ENCODE results near the gene CHRNA9.
"Not testable (repeated sequence)": the region's sequence is repeated elsewhere in the genome, so short reads cannot be mapped to it uniquely, and the experiment has no call there.

Gene CHRNA9

GRCh38 chr4:40348000-40348399 lies 12.9 kb downstream of the CHRNA9 start:
- no peak for DNase-seq

GRCh38 chr4:40349561-40350198 lies 14.5 kb downstream of the CHRNA9 start:
- no peak for DNase-seq

- DNase-seq: no peak
Observed at GRCh38 chr4:40350627-40351227, 15.6 kb downstream of the CHRNA9 start.

- no peak for DNase-seq
Observed at GRCh38 chr4:40354158-40354557, 19.0 kb downstream of the CHRNA9 start.

DNA sequence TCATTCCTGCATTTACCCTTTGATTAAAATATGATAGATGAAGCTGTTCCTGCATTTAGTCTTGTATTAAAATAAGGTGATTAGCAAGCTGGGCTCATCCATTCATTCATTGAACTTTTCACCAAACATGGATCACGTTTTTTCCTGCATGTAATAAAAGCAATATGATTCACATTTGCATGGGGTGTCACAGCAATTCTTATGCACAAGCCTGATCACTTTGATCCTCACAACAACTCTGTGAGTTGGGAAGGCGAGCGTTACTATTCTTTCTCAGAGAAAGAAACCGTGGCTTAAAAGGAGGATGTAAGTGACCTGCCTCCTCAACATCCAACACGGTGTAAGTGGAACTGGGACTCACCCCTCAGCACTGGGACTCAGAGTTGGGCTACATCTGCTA lies 20.0 kb downstream of the CHRNA9 start:
- DNase-seq: no peak

DNA sequence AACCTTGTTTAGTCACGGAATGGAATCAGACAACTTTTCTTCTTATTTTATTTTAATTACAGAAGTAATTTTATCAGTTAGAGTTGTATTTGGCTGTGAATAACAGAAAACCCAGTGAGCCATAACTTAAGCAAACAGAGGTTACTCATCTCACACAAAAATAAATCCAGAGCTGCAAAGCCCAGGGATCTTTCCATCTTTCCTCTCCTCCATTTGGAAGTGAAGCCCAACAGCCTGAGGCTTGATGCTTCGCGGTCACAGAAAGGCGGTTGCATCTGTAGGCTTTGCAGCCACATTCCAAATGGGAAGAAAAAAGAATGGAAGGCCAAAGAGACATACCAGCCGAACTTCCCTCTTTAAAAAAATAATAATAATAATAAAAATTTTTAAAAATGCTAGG lies 22.6 kb downstream of the CHRNA9 start:
- no peak for DNase-seq

- DNase-seq: no peak
Observed at GRCh38 chr4:40361338-40361737, 26.2 kb downstream of the CHRNA9 start.

DNA sequence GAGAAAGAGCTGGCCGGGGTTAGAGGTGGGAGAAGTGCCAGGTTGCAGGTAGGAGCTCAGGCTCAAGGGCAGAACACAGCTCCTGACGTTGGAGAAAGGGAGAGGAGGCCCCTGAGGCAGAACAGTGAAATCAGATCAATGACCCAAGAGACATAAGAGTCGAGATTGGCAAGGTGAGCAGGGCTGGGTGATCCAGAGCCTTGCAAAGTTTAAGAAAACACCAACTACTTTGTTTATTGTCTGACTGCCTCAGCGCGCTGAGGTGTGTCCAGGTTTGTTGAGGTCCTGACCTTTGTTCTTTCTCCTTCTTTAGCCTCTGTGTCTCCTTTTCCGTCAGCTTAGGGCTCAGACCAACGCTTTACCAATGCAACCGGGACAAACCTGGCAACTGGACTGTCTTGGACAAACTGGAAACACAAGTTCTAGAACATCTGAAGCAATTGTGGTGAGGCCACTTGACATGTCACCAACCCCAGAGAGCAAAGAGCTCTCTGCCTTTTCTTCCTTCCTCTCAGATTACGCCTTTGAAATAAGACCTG lies 28.3 kb downstream of the CHRNA9 start:
- DNase-seq: no peak

DNA sequence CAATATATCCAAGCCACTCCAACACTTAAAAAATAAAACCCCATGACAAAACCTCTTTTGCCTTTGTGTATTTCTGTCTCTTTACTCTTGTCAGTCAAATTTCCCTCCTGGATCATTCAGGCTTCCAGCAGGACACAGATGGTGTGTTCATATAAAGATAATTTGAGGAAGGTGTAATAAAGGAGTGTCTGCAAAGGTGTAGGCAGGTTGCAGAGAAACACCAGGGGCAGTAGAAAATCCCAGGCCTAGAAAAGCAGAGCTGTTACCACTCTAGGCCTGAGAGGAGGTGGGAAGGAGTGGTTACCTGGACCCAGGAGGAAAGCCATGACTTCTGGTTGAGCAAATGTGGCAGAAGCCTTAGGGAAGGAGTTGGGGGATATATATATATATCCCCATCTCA lies 28.8 kb downstream of the CHRNA9 start:
- DNase-seq: no peak

- no peak for DNase-seq
Observed at GRCh38 chr4:40365766-40366165, 30.6 kb downstream of the CHRNA9 start.

DNA sequence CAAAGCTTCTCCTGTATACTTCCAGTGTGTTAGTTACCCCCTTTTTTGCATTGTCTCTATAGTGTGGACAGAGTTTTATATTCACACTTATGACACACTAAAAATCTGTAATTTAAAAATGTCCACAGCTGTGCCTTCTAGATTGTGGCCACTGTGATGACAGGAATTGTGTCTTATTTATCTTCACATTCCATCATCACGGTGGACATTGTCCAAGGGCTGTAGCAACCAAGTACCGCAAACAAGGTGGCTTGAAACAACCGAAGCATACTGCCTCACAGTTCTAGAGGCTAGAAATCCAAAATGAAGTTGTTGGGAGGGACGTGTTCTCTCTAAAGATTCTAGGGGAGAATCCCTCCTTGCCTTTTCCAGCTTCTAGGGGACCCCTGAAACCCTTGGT lies 32.3 kb downstream of the CHRNA9 start:
- no peak for DNase-seq

- no peak for DNase-seq
Observed at GRCh38 chr4:40369437-40370274, 34.5 kb downstream of the CHRNA9 start.

- DNase-seq: no peak
Observed at GRCh38 chr4:40372651-40373050, 37.5 kb downstream of the CHRNA9 start.

DNA sequence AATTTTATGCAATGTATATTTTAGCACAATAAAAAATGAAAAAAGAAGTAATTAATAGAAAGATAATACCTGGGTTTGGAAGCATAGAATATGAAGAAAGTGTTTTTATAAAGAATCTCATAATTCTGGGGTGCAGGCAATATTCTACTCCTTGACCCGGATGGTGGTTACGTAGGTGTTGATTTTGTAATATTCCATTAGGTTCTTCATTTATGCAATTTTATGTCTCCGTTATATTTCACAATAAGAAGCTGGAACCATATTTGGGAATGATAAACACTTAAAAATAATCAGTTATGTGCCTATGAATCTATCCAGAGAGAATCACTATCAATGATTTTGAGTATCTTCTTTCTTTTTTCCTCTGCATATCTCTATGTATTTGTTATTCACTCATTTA lies 38.5 kb downstream of the CHRNA9 start:
- DNase-seq: no peak

- DNase-seq: no peak
Observed at GRCh38 chr4:40375095-40375494, 40.0 kb downstream of the CHRNA9 start.

- no peak for DNase-seq
Observed at GRCh38 chr4:40375620-40376019, 40.5 kb downstream of the CHRNA9 start.

DNA sequence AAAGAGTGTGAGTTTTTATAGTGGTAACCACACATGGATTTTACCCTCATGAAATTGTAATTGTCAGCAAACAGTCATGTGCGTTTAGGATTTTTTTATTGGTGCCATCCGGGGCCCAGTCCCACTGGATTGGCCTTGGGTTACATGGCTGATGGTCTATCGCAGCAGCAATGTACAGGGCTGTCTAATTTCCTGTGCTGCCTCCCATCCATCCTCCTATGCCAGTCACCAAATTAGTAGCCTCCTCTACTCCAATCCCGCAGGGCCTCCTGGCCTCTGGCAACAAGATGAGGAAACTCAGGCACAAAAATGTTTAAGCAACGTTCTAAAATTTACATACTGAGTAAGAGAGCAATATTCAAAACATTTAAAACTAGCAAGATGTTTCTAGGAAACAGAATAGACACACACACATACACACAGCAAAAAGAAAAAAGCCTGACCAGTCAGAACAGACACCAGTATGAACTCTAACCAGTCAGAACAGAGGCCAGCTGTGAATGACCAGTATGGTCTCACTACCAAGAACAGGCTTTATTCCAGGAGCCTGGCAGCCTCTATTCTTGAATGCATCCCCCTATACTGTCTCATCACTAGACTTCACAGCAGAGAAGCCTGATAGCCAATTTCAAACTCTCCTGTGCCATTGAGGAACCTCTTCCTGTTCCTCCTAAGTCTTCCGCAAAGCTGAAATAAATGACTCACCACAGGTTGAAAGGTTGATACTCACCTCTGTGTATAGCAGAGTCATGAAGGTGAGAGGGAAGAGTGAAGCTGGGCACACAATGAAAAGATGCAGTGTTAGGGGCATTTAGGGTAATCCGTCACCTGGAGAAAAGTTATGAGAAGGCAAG lies 42.6 kb downstream of the CHRNA9 start:
- no peak for DNase-seq

GRCh38 chr4:40378619-40379018 lies 43.5 kb downstream of the CHRNA9 start:
- no peak for DNase-seq

DNA sequence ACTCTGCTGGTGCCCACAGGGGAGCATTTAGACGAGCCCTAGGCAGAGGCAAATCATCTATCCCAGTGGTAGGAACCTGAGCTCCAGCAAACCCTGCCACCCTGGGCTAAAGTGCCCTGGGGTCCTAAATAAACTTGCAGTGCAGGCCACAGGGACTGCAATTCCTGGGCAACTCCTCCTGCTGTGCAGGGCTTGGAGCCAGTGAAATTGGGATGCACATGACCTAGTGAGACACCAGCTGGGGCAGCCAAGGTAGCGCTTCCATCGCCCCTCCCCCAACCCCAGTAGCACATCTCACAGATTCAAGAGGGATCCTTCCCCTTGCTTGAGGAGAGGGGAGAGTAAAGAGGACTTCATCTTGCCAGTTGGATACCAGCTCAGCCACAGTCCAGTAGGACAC lies 44.1 kb downstream of the CHRNA9 start:
- DNase-seq: no peak

DNA sequence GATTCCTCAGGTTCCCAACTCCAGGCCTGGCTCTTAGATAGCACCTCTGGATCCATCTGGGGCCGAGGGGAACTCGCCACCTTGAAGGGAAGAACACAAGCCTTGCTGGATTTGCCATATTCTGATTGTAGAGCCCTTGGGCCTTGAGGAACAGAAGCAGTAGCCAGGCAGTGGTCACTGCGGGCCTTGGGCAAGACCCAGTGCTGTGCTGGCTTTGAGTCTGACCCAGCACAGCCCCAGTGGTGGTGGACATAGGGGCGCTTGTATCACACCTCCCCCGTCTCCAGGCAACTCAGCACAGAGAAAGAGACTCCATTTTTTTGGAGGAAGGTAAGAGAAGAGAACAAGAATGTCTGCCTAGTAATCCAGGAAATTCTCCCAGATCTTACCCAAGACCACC lies 45.5 kb downstream of the CHRNA9 start:
- no peak for DNase-seq

- DNase-seq: no peak
Observed at GRCh38 chr4:40388239-40388638, 53.1 kb downstream of the CHRNA9 start.

- DNase-seq: no peak
Observed at GRCh38 chr4:40389986-40390385, 54.9 kb downstream of the CHRNA9 start.

- DNase-seq: not testable (repeated sequence)
Observed at GRCh38 chr4:40392241-40392640, 57.1 kb downstream of the CHRNA9 start.

All from activated naive CD4-positive, alpha-beta T cell treated with anti-CD3 and anti-CD28 coated beads, Interleukin-2, amount 50 U/mL, for 16 hours (primary cell).